Osteoblast (primary cell): Measurements from ENCODE around the gene SYCP3. TPM values are rescaled to one million over a fixed set of nuclear protein-coding genes. Genes with fewer than 3 reads are reported as not detected.

Experiments used
- DNase-seq: peaks from one replicate; pipeline ENCODE4 v3.0.0; 2011; ENCODE audit warnings: low spot score, mixed read lengths; ENCODE audit not compliant: insufficient read length; ENCODE audit errors: missing footprints
- H2AFZ ChIP-seq: 2 replicates; pipeline ENCODE4 v1.6.0; 2011; ENCODE audit warnings: mild to moderate bottlenecking, low read length
- H3K27ac ChIP-seq: 2 replicates; pipeline ENCODE4 v1.5.1; 2011; ENCODE audit warnings: mild to moderate bottlenecking, low read depth, low read length, moderate library complexity
- H3K27me3 ChIP-seq: 2 replicates; pipeline ENCODE4 v1.6.0; 2012; ENCODE audit warnings: mild to moderate bottlenecking, control low read depth, inconsistent platforms, low read length, moderate library complexity; ENCODE audit not compliant: insufficient read depth
- H3K36me3 ChIP-seq: 2 replicates; pipeline ENCODE4 v1.5.1; 2011; ENCODE audit warnings: mild to moderate bottlenecking, low read length, control low read depth, moderate library complexity; ENCODE audit not compliant: insufficient read depth
- H3K4me1 ChIP-seq: 2 replicates; pipeline ENCODE4 v1.5.1; 2011; ENCODE audit warnings: mild to moderate bottlenecking, low read length, control low read depth, moderate library complexity; ENCODE audit not compliant: insufficient read depth
- H3K4me2 ChIP-seq: 2 replicates; pipeline ENCODE4 v1.6.0; 2011; ENCODE audit warnings: mild to moderate bottlenecking, low read length; ENCODE audit not compliant: insufficient read depth
- H3K4me3 ChIP-seq: fragments of 200-600 bp; sonication (generic); 3 replicates; pipeline ENCODE4 v1.5.1; 2012; ENCODE audit warnings: mild to moderate bottlenecking, low read length, inconsistent platforms; ENCODE audit not compliant: insufficient read depth
- H3K79me2 ChIP-seq: 2 replicates; pipeline ENCODE4 v1.6.0; 2012; ENCODE audit warnings: mild to moderate bottlenecking, low read length, control low read depth, inconsistent platforms; ENCODE audit not compliant: insufficient read depth
- H3K9me3 ChIP-seq: 2 replicates; pipeline ENCODE4 v1.5.1; 2011; ENCODE audit warnings: low read depth, low read length, control low read depth
- H4K20me1 ChIP-seq: 2 replicates; pipeline ENCODE4 v1.6.0; 2012; ENCODE audit warnings: mild to moderate bottlenecking, low read length, control low read depth; ENCODE audit not compliant: insufficient read depth
- CTCF ChIP-seq: IDR thresholded peaks from 2 replicates; pipeline ENCODE4 v1.5.1; 2011; ENCODE audit warnings: mild to moderate bottlenecking, low read depth, low read length, moderate library complexity; ENCODE audit errors: extremely low read depth
- total RNA-seq: library from RNA; depleted of rRNA; stranded (reverse); fragments of >200 nt; gene quantifications from 2 replicates; pipeline ENCODE4 v1.2.3, GENCODE V29; 2012

The SYCP3 gene
- total RNA-seq, 1 donor: 0.72 TPM

- no peak overlapping the region for H3K4me3 ChIP-seq
- peaks cover 4% of the 10 kb centered on the region for H3K36me3 ChIP-seq
- no peak for DNase-seq
- H3K27ac ChIP-seq: no peak overlapping the region
- no peaks in the 10 kb centered on the region for H3K4me1 ChIP-seq
- no peaks in the 10 kb centered on the region for H3K27me3 ChIP-seq
- no peaks in the 10 kb centered on the region for H4K20me1 ChIP-seq
- no peak overlapping the region for H3K4me2 ChIP-seq
- no peak overlapping the region for H2AFZ ChIP-seq
- H3K79me2 ChIP-seq: no peaks in the 10 kb centered on the region
- TF ChIP-seq CTCF: no peak
- no peaks in the 10 kb centered on the region for H3K9me3 ChIP-seq
Observed at GRCh38 chr12:101732318-101732717, 6.9 kb downstream of the SYCP3 start.

- H3K9me3 ChIP-seq: no peaks in the 10 kb centered on the region
- peaks cover 4% of the 10 kb centered on the region for H3K36me3 ChIP-seq
- no peak overlapping the region for H3K27ac ChIP-seq
- no peaks in the 10 kb centered on the region for H3K79me2 ChIP-seq
- no peak overlapping the region for H3K4me2 ChIP-seq
- no peaks in the 10 kb centered on the region for H3K27me3 ChIP-seq
- no peak overlapping the region for H2AFZ ChIP-seq
- no peaks in the 10 kb centered on the region for H4K20me1 ChIP-seq
- H3K4me1 ChIP-seq: no peaks in the 10 kb centered on the region
- no peak for TF ChIP-seq CTCF
- DNase-seq: no peak
- H3K4me3 ChIP-seq: no peak overlapping the region
Observed at GRCh38 chr12:101729842-101730241, 9.4 kb downstream of the SYCP3 start.

- Histone ChIP-seq H3K36me3 (peaks cover 6% of the 10 kb centered on the region), H2AFZ (no peak overlapping the region), H3K4me1 (no peaks in the 10 kb centered on the region), H3K79me2 (no peaks in the 10 kb centered on the region), H3K27me3 (no peaks in the 10 kb centered on the region), H3K27ac (no peak overlapping the region), H4K20me1 (no peaks in the 10 kb centered on the region), H3K9me3 (no peaks in the 10 kb centered on the region), H3K4me2 (no peak overlapping the region), H3K4me3 (no peak overlapping the region)
- TF ChIP-seq CTCF: no peak
- no peak for DNase-seq
Observed at GRCh38 chr12:101727098-101727497, 12.2 kb downstream of the SYCP3 start.

DNA sequence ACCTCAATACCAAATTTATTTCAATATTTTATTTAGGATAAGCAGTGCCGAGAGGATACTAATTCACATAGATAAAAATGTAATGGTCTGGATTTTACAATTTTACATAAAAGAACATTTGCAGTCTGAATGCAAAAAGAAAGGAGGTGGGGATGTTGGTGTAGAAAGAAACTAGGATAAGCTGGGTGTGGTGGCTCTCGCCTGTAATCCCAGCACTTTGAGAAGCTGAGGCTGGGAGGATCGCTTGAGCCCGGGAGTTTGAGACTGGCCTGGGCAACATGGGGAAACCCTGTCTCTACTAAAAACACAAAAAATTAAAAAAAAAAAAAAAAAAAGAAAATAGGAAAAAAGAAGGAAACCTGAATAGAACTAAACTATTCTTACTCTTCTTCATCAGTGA, 16.9 kb downstream of the SYCP3 start:
- Histone ChIP-seq H3K4me3 (no peak overlapping the region), H3K4me2 (no peak overlapping the region), H3K36me3 (peaks cover 5% of the 10 kb centered on the region), H3K9me3 (no peaks in the 10 kb centered on the region), H2AFZ (no peak overlapping the region), H4K20me1 (no peaks in the 10 kb centered on the region), H3K27me3 (no peaks in the 10 kb centered on the region), H3K27ac (no peak overlapping the region), H3K79me2 (no peaks in the 10 kb centered on the region), H3K4me1 (peaks cover 7% of the 10 kb centered on the region)
- DNase-seq: no peak
- TF ChIP-seq CTCF: no peak
